BE2C (cell line): ENCODE measurements around the gene SAMMSON.

Source experiments
- DNase-seq: peaks from one replicate; pipeline ENCODE4 v3.0.0-alpha.2; 2020
- H3K27me3 ChIP-seq: fragments of 250-450 bp; sonication (Bioruptor Pico); 2 replicates; pipeline ENCODE4 v1.5.1; 2020; ENCODE audit warnings: mild to moderate bottlenecking
- H3K36me3 ChIP-seq: fragments of 250-450 bp; sonication (Bioruptor Pico); 2 replicates; pipeline ENCODE4 v1.5.1; 2020; ENCODE audit warnings: mild to moderate bottlenecking
- H3K4me1 ChIP-seq: fragments of 250-450 bp; sonication (Bioruptor Pico); 2 replicates; pipeline ENCODE4 v1.5.1; 2020
- H3K4me3 ChIP-seq: 2 replicates; pipeline ENCODE4 v1.5.1; 2011; ENCODE audit warnings: low read depth, low read length
- H3K9me3 ChIP-seq: fragments of 250-450 bp; sonication (Bioruptor Pico); 2 replicates; pipeline ENCODE4 v1.5.1; 2020
- CTCF ChIP-seq: IDR thresholded peaks from 2 replicates; pipeline ENCODE4 v1.5.1; 2012; ENCODE audit warnings: mild to moderate bottlenecking, low read depth, low read length

The SAMMSON gene

GRCh38 chr3:69986419-69986818 lies 13.1 kb upstream of the SAMMSON start:
- H3K36me3 ChIP-seq = no peaks in the 10 kb centered on the region
- no peak overlapping the region for H3K4me3 ChIP-seq
- DNase-seq = no peak
- no peaks in the 10 kb centered on the region; the same call in 1 of the 2 replicates for H3K27me3 ChIP-seq
- no peaks in the 10 kb centered on the region for H3K9me3 ChIP-seq
- TF ChIP-seq CTCF = no peak
- H3K4me1 ChIP-seq = no peaks in the 10 kb centered on the region

- H3K36me3 ChIP-seq = no peaks in the 10 kb centered on the region
- no peak for TF ChIP-seq CTCF
- no peak overlapping the region for H3K4me3 ChIP-seq
- DNase-seq = no peak
- H3K27me3 ChIP-seq = no peaks in the 10 kb centered on the region; the same call in 1 of the 2 replicates
- H3K4me1 ChIP-seq = peaks cover 3% of the 10 kb centered on the region; the same call in 1 of the 2 replicates
- H3K9me3 ChIP-seq = no peaks in the 10 kb centered on the region
Measured at GRCh38 chr3:69987833-69988232, 11.7 kb upstream of the SAMMSON start.

- no peak overlapping the region for H3K4me3 ChIP-seq
- no peaks in the 10 kb centered on the region for H3K9me3 ChIP-seq
- H3K36me3 ChIP-seq = no peaks in the 10 kb centered on the region
- no peak for TF ChIP-seq CTCF
- no peaks in the 10 kb centered on the region for H3K27me3 ChIP-seq
- H3K4me1 ChIP-seq = peaks cover 11% of the 10 kb centered on the region
- no peak for DNase-seq
Measured at GRCh38 chr3:69993757-69994156, 5.8 kb upstream of the SAMMSON start.

- TF ChIP-seq CTCF = no peak
- Histone ChIP-seq H3K27me3 (no peaks in the 10 kb centered on the region), H3K9me3 (no peaks in the 10 kb centered on the region), H3K4me3 (no peak overlapping the region), H3K36me3 (no peaks in the 10 kb centered on the region), H3K4me1 (peaks cover 11% of the 10 kb centered on the region)
- no peak for DNase-seq
Measured at GRCh38 chr3:69994919-69995318, 4.6 kb upstream of the SAMMSON start.

GRCh38 chr3:69997631-69998307 lies 1.8 kb upstream of the SAMMSON start:
- H3K27me3 ChIP-seq = no peaks in the 10 kb centered on the region
- H3K4me1 ChIP-seq = peaks cover 9% of the 10 kb centered on the region
- no peak overlapping the region for H3K4me3 ChIP-seq
- no peaks in the 10 kb centered on the region for H3K9me3 ChIP-seq
- no peak for TF ChIP-seq CTCF
- H3K36me3 ChIP-seq = no peaks in the 10 kb centered on the region
- peak; percentile 27 for DNase-seq

- no peak for DNase-seq
- Histone ChIP-seq H3K4me1 (peaks cover 7% of the 10 kb centered on the region), H3K36me3 (no peaks in the 10 kb centered on the region), H3K27me3 (no peaks in the 10 kb centered on the region), H3K4me3 (no peak overlapping the region), H3K9me3 (no peaks in the 10 kb centered on the region)
- TF ChIP-seq CTCF = no peak
Measured at GRCh38 chr3:69998759-69999139, 784 bp upstream of the SAMMSON start.
